CD4-positive, alpha-beta T cell treated with Interleukin-6 at 100 ng/mL for 8 hours (primary cell): Measurements from ENCODE around the gene SH3D21.

Source experiments
- DNase-seq: peaks from one replicate; pipeline ENCODE4 v3.0.0-alpha.2; 2020; ENCODE audit warnings: mixed read lengths, low spot score

Gene SH3D21

GRCh38 chr1:36303650-36304360 lies 2.4 kb upstream of the SH3D21 start:
- no peak for DNase-seq

- no peak for DNase-seq
Observed at GRCh38 chr1:36304521-36304920, 1.6 kb upstream of the SH3D21 start.

- DNase-seq: no peak
Observed at GRCh38 chr1:36304970-36305914, 926 bp upstream of the SH3D21 start.

- DNase-seq: no peak
Observed at GRCh38 chr1:36305915-36306209, 306 bp upstream of the SH3D21 start.

GRCh38 chr1:36306902-36307456 lies 811 bp downstream of the SH3D21 start:
- peak; percentile 91 for DNase-seq

- no peak for DNase-seq
Observed at GRCh38 chr1:36307601-36308330, 1.6 kb downstream of the SH3D21 start.

GRCh38 chr1:36309397-36309796 lies 3.2 kb downstream of the SH3D21 start:
- DNase-seq: no peak

- no peak for DNase-seq
Observed at GRCh38 chr1:36320291-36320761, 14.2 kb downstream of the SH3D21 start.

- DNase-seq: no peak
Observed at GRCh38 chr1:36320767-36321118, 14.6 kb downstream of the SH3D21 start.

GRCh38 chr1:36321119-36321951 lies 15.2 kb downstream of the SH3D21 start:
- no peak for DNase-seq

GRCh38 chr1:36322041-36322785 lies 16.0 kb downstream of the SH3D21 start:
- no peak for DNase-seq

GRCh38 chr1:36322786-36323635 lies 16.8 kb downstream of the SH3D21 start:
- no peak for DNase-seq

- peak; percentile 47 for DNase-seq
Observed at GRCh38 chr1:36323636-36324352, 17.6 kb downstream of the SH3D21 start, which contains the start of gene EVA1B. Gene EVA1B (minus strand): TSS chr1:36323645. CDS start chr1:36323037, 608 bp downstream.

- DNase-seq: no peak
Observed at GRCh38 chr1:36324353-36324703, 18.2 kb downstream of the SH3D21 start.

- no peak for DNase-seq
Observed at GRCh38 chr1:36326499-36326898, 20.3 kb downstream of the SH3D21 start.

GRCh38 chr1:36327421-36328087 lies 21.4 kb downstream of the SH3D21 start:
- DNase-seq: no peak

- DNase-seq: no peak
Observed at GRCh38 chr1:36328088-36328480, 21.9 kb downstream of the SH3D21 start.

GRCh38 chr1:36328713-36329112 lies 22.5 kb downstream of the SH3D21 start:
- DNase-seq: no peak
